H4 (cell line): ENCODE data around the gene WDFY4. TPM values are rescaled to one million over a fixed set of nuclear protein-coding genes. Genes with fewer than 3 reads are reported as not detected.

Experiments used
- DNase-seq: peaks from one replicate; pipeline ENCODE4 v3.0.0-alpha.2; 2015; ENCODE audit warnings: low spot score
- total RNA-seq: library from RNA; depleted of rRNA; stranded (reverse); fragments of >200 nt; shearing (Covaris generic); gene quantifications from 2 replicates; pipeline ENCODE4 v1.2.3, GENCODE V29; 2014

The WDFY4 gene
- total RNA-seq, 1 experiment from 2014 or later, result not detected

GRCh38 chr10:48941427-48942075 lies 256.9 kb downstream of the WDFY4 start:
- DNase-seq, result no peak

GRCh38 chr10:48943096-48943495 lies 258.4 kb downstream of the WDFY4 start:
- no peak for DNase-seq

GRCh38 chr10:48944171-48944570 lies 259.5 kb downstream of the WDFY4 start:
- DNase-seq, result no peak

GRCh38 chr10:48945441-48946130 lies 260.9 kb downstream of the WDFY4 start:
- DNase-seq, result no peak

DNA sequence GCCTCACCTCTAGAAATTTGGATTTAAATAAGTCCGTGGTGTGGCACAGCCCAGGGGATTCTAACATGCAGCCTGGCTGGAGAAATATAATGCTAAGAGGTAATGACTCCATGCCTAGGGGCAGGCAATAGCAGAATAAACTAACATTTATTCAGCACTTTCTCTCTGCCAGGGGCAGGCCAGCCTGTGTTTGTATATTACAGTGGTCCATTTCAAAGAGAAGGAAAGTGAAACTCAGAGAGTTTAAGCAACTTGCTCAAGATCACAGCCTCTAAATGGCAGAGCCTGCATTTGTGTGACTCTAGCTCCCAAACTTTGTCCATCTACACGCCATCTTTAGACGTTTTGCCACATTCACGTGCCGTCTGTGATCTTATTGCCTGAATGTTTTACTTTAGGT lies 261.7 kb downstream of the WDFY4 start:
- no peak for DNase-seq

GRCh38 chr10:48946891-48947500 lies 262.3 kb downstream of the WDFY4 start:
- no peak for DNase-seq

- no peak for DNase-seq
Observed at GRCh38 chr10:48947690-48948469, 263.2 kb downstream of the WDFY4 start.

GRCh38 chr10:48948470-48949037 lies 263.9 kb downstream of the WDFY4 start:
- DNase-seq, result no peak

GRCh38 chr10:48951707-48952106 lies 267.0 kb downstream of the WDFY4 start:
- DNase-seq, result no peak

DNA sequence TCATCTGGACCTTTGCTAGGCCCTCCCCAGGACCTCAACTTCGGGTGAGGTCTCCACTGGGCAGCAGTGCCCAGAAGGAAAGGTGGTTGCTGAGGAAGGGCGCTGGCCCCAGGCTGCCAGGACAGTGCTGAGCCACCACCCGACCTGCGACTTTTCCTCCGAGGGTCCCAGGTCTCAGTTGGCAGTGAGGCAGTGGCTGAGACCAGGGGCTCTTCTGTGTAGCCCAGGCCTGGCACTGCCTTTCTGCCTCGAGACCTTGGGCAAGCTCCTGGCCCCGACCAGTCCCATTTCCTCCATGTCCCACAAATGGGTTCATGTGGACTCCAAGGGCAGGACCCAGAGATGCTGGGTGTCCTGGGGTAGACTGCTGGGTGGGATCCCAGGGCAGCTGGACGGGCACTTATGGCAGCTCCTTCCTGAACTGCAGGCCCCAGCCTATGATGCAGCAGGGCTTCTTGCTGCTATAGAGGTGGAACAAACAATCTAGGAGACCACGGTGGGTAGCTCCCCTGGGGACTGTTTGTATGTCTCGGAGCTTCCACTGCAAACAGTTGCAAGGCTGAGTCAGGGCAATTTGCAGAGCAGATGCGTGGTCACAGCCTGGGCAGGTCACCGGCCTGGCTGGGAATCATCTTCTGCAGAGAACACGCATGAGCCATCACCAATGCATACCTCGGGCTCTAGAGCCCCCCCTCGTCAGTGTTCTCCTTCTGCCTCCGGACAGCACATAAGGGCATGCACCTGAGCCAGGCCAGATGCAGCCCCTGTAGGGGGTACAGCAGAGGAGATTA lies 272.9 kb downstream of the WDFY4 start:
- no peak for DNase-seq

DNA sequence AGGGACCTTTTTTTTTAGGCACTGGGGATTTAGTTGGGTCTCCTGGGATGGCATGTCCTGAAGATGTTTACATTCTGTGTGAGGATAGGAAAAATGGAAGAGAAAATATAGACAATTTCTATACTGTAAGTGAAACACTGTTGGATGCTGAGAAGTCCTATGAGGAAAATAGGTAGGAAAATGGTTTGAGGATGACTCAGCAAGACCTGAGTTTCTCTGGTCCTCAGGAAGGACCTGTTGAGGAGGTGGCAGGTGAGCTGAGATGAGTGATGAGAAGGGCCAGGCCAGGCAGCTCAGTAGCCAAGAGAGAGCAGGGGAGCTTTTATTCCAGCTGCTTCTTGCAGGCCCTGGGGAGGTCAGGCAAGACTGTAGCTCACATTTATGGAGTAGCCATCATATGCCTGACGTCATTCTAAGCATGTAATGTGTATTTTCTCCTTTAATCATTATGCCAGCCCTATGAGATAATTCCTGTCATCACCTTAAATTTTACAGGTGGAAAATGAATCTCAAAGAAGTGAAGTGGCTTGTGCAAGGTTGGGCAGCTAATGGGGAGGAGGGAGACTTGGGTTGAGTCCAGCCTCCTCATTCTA lies 274.0 kb downstream of the WDFY4 start:
- no peak for DNase-seq

DNA sequence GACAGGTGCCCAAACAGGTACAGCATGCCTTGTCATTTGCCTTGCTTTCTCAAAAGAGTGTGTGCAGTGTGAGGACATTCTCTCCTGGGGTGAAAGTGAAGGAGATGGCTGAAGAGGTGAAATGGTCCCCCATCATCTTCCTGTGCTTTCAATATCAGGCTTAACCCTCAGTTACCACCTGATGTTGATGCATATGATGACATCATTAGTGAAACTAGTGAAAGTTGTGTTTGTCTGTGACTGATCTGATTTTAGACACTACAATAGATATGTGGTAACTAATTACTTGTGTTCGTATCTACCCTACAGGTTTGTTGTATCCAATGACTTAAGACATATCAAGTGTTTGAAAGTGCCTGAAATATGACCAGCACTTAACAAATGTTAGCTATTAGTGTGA lies 279.4 kb downstream of the WDFY4 start:
- no peak for DNase-seq

GRCh38 chr10:48965460-48965859 lies 280.8 kb downstream of the WDFY4 start:
- no peak for DNase-seq

DNA sequence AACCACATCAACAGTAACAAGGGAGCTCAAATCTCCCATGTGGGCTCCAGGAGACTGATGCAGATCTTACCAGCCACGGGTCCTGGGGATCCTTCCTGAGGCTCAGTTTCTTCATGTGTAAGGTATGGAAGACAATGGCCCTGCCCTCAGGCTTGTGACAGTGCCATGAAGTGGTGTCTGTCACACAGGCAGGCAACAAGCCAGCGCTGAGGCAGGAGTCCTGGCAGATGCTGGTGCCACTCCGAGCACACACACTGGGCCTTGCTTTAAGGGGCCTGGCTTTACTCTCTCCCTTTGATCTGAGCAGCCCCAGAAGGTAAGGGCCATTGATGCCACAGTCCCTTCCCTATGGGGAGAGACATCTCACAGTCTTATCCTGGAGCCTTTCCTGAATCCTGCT lies 283.4 kb downstream of the WDFY4 start:
- DNase-seq, result no peak

DNA sequence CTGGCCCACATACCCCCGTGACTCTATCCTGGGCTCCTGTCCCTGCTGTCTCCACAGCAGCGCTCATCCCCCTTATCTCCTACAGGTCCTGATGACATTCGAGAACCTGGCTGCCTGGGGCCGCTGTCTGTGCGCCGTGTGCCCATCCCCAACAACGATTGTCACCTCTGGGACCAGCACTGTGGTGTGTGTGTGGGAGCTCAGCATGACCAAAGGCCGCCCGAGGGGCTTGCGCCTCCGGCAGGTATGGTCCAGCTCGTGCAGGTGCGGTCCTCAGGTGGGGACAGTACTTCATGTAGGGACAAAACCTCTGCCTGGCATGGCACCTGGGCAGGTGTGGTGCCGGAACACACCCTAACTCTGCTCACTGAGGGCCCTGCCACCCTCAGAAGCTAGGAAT lies 285.4 kb downstream of the WDFY4 start:
- no peak for DNase-seq

- DNase-seq, result no peak
Observed at GRCh38 chr10:48970654-48971053, 286.0 kb downstream of the WDFY4 start.

DNA sequence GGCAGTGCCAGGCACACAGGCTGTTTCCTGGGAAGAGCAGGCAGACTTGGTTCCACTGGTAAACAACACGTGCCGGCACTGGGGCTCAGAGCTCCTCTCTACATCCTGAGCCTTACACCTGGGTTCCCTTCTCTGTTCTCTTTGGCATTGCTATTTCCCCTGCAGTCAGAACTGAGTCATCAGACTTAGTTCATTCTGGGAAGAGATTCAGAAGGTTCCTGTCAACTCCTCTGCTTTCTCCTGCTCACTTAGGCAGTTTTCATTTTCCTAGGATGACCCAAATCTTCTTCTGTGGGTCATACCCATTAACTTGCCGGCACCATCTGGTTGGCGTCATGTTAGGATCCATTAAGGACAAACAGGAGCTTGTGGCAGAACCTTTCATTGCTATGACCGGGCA lies 288.4 kb downstream of the WDFY4 start:
- DNase-seq, result no peak

DNA sequence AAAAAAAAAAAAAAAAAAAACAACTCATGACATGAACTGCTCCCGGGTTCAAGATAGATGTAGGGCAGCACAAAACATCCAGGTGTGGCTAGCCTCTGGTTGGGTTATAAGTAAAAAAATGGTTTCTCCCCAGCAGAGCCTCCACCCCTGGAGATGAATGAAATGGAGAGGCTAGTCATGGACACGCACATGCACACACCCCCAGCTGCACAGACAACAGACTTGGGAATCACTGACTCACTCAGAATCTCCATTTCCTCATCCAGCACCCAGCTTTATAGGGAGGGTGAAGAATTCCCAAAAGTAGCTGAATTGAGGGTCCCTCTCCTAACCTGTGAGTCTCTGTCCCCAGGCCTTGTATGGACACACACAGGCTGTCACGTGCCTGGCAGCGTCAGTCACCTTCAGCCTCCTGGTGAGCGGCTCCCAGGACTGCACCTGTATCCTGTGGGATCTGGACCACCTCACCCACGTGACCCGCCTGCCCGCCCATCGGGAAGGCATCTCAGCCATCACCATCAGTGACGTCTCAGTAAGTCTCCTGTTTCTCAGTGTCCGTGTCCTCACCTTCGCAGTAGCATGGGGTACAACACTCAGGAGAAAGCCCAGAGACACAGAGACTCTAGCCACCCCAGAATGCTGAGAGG lies 290.0 kb downstream of the WDFY4 start:
- DNase-seq, result no peak

GRCh38 chr10:48976196-48976595 lies 291.5 kb downstream of the WDFY4 start:
- DNase-seq, result no peak

DNA sequence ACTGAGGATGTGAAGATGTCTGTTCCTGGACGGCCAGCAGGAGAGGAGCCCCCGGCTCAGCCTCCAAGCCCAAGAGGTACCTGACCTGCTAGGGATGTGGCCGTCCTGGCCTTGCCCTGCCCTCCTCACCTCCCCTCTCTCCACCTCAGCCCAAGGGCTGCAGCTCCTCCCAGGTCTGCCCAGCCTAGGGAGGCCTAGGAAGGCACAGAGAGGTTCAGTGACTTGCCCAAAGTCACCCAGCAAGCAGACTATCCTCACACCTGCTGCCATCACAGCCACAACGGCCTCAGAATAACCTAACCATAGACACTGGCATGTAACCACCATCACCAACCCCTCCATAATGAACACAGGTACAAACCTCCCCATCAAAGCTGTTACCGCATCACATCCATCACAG lies 293.6 kb downstream of the WDFY4 start:
- no peak for DNase-seq
